K562 (cell line): ENCODE data around the gene PDLIM7. TPM values are rescaled to one million over a fixed set of nuclear protein-coding genes. Genes with fewer than 3 reads are reported as not detected.
A peak's percentile ranks its signal among the peaks of the same experiment; 100 is the strongest.

Experiments
- BDP1 ChIP-seq: IDR thresholded peaks from 3 replicates; pipeline ENCODE4 v1.6.1; 2011; ENCODE audit not compliant: insufficient read length, insufficient read depth
- CBX3 ChIP-seq, 2 experiments: IDR thresholded peaks; 1 replicate in 1 of 2; 2 replicates in 1 of 2; pipeline ENCODE4 v1.6.1; 2012; ENCODE audit warnings: inconsistent platforms in 2 of 2, low read length in 2 of 2, borderline replicate concordance in 1 of 2, control low read depth in 1 of 2
- MBD2 ChIP-seq: sonication (generic); IDR thresholded peaks from 2 replicates; pipeline ENCODE4 v1.6.1; 2016; ENCODE audit warnings: low read depth, borderline replicate concordance
- POLR3G ChIP-seq: IDR thresholded peaks from 2 replicates; pipeline ENCODE4 v1.6.1; 2011; ENCODE audit not compliant: insufficient read length, insufficient replicate concordance; ENCODE audit errors: extremely low read depth
- PTBP1 ChIP-seq: fragments of 200-400 bp; formaldehyde crosslinking; IDR thresholded peaks from 2 replicates; pipeline ENCODE4 v1.6.1; 2017; ENCODE audit warnings: low read depth, low read length
- SIN3A ChIP-seq, 2 experiments: fragments of 150-350 bp in 1 of 2; IDR thresholded peaks; 2 replicates each; pipeline ENCODE4 v1.6.1; 2011 to 2016; ENCODE audit warnings: borderline replicate concordance in 2 of 2, low read depth in 2 of 2, low read length in 2 of 2, mild to moderate bottlenecking in 2 of 2, moderate library complexity in 2 of 2; ENCODE audit not compliant: control insufficient read depth in 1 of 2
- SMARCA5 ChIP-seq: fragments of 450-650 bp; IDR thresholded peaks from 2 replicates; pipeline ENCODE4 v1.6.1; 2016
- STAT5A ChIP-seq: IDR thresholded peaks from 2 replicates; pipeline ENCODE4 v1.6.1; 2012; ENCODE audit warnings: low read length, inconsistent platforms, borderline replicate concordance
- TAF7 ChIP-seq: fragments of 450-650 bp; IDR thresholded peaks from 2 replicates; pipeline ENCODE4 v1.6.1; 2016; ENCODE audit warnings: missing genetic modification characterization, missing compliant biosample characterization
- TFAM ChIP-seq: fragments of 250-450 bp; sonication (Bioruptor Pico); conservative IDR thresholded peaks from 2 replicates; pipeline ENCODE4 v1.5.0; 2021; ENCODE audit warnings: mild to moderate bottlenecking, moderate library complexity
- YY1 ChIP-seq, 3 experiments: IDR thresholded peaks; 2 replicates each; pipeline ENCODE4 v1.6.1; 2011; ENCODE audit warnings: low read length in 2 of 3, mild to moderate bottlenecking in 2 of 3, moderate library complexity in 2 of 3, borderline replicate concordance in 1 of 3, control low read depth in 1 of 3, low read depth in 1 of 3; ENCODE audit not compliant: insufficient read depth in 3 of 3, insufficient replicate concordance in 2 of 3, control insufficient read depth in 1 of 3, insufficient read length in 1 of 3; ENCODE audit errors: extremely low read depth in 1 of 3
- ZC3H8 ChIP-seq: fragments of 450-650 bp; IDR thresholded peaks from 2 replicates; pipeline ENCODE4 v1.6.1; 2017
- ZNF121 ChIP-seq: sonication (generic); formaldehyde crosslinking; conservative IDR thresholded peaks from 2 replicates; pipeline ENCODE4 v1.8.0; 2022; ENCODE audit warnings: missing genetic modification reagents
- ZNF766 ChIP-seq: fragments of 200-800 bp; sonication (Bioruptor generic); conservative IDR thresholded peaks from 2 replicates; pipeline ENCODE4 v1.6.1; 2016; ENCODE audit warnings: missing genetic modification characterization, missing compliant biosample characterization
- polyA plus RNA-seq, 8 experiments: library from polyadenylated mRNA; depleted of rRNA in 4 of 8; stranded (reverse) in 5 of 8; unstranded in 3 of 8; fragments of >200 nt; fragmentation: Nextera tagmentation in 2 of 8; fragmentation: Illumina TruSeq in 1 of 8; extraction: Ambion mirVana in 2 of 8; extraction: Trizol in 1 of 8; gene quantifications; 2 replicates each; pipeline versions ENCODE4 v1.2.1 to v1.2.3, GENCODE V29; 2011 to 2014; ENCODE audit warnings: inconsistent platforms in 1 of 8, missing spikeins in 1 of 8
- total RNA-seq, 7 experiments: library from RNA; depleted of rRNA in 6 of 7; stranded (reverse); fragments of >200 nt in 6 of 7; fragmentation: Illumina TruSeq in 2 of 7; extraction: Trizol in 2 of 7; gene quantifications; 2 replicates each; pipeline versions ENCODE4 v1.2.1 to v1.2.3, GENCODE V29; 2011 to 2021; ENCODE audit warnings: low replicate concordance in 1 of 7
- TF ChIP-seq, protein P1 (sequence below): sonication (generic); formaldehyde crosslinking; IDR thresholded peaks from 2 replicates; pipeline ENCODE4 v1.8.0; 2022; ENCODE audit warnings: mild to moderate bottlenecking, missing genetic modification reagents
- TF ChIP-seq, protein P2 (sequence below): fragments of 450-650 bp; IDR thresholded peaks from 2 replicates; pipeline ENCODE4 v1.6.1; 2016; ENCODE audit warnings: antibody characterized with exemption
- TF ChIP-seq, protein P3 (sequence below), 2 experiments: fragments of 450-650 bp; conservative IDR thresholded peaks; 2 replicates each; pipeline ENCODE4 v1.6.1; 2017; ENCODE audit warnings: mild to moderate bottlenecking in 2 of 2, moderate library complexity in 2 of 2
- TF ChIP-seq, protein P4 (sequence below), 2 experiments: IDR thresholded peaks; 2 replicates each; pipeline ENCODE4 v1.6.1; 2011; ENCODE audit warnings: borderline replicate concordance in 1 of 2, control low read depth in 1 of 2, low read depth in 1 of 2, low read length in 1 of 2, mild to moderate bottlenecking in 1 of 2, mixed read lengths in 1 of 2, moderate library complexity in 1 of 2; ENCODE audit not compliant: insufficient read depth in 1 of 2, insufficient read length in 1 of 2, poor library complexity in 1 of 2, severe bottlenecking in 1 of 2; ENCODE audit errors: extremely low read depth in 1 of 2

PDLIM7 gene
- total and polyA plus RNA-seq, 9 of the 15 experiments (the other 6 are each of a cell fraction or from before 2014, with no cell fraction given), result 2.1 to 124 (median 32.6) TPM

DNA sequence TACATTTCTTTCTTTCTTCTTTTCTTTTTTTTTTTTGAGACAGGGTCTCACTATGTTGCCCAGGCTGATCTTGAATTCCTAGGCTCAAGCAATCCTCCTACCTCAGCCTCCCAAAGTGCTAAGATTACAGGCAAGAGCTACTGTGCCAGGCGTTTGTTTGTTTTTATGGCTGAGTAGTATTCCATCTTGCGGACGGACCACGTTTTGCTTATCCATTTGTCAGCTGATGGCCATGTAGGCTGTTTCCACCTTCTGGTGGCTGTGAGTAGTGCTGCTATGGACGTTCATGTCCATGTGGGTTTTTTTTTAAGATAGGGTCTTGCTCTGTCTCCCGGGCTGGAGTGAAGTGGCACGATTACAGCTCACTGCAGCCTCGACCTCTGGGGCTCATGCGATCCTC lies 9.8 kb upstream of the PDLIM7 start (continued):
- TF ChIP-seq, protein P1, sequence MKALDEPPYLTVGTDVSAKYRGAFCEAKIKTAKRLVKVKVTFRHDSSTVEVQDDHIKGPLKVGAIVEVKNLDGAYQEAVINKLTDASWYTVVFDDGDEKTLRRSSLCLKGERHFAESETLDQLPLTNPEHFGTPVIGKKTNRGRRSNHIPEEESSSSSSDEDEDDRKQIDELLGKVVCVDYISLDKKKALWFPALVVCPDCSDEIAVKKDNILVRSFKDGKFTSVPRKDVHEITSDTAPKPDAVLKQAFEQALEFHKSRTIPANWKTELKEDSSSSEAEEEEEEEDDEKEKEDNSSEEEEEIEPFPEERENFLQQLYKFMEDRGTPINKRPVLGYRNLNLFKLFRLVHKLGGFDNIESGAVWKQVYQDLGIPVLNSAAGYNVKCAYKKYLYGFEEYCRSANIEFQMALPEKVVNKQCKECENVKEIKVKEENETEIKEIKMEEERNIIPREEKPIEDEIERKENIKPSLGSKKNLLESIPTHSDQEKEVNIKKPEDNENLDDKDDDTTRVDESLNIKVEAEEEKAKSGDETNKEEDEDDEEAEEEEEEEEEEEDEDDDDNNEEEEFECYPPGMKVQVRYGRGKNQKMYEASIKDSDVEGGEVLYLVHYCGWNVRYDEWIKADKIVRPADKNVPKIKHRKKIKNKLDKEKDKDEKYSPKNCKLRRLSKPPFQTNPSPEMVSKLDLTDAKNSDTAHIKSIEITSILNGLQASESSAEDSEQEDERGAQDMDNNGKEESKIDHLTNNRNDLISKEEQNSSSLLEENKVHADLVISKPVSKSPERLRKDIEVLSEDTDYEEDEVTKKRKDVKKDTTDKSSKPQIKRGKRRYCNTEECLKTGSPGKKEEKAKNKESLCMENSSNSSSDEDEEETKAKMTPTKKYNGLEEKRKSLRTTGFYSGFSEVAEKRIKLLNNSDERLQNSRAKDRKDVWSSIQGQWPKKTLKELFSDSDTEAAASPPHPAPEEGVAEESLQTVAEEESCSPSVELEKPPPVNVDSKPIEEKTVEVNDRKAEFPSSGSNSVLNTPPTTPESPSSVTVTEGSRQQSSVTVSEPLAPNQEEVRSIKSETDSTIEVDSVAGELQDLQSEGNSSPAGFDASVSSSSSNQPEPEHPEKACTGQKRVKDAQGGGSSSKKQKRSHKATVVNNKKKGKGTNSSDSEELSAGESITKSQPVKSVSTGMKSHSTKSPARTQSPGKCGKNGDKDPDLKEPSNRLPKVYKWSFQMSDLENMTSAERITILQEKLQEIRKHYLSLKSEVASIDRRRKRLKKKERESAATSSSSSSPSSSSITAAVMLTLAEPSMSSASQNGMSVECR (CRISPR knock-in tag), result peak; percentile 43; the same call in 1 of the 2 replicates
- TF ChIP-seq ZNF121 (CRISPR knock-in tag) (peak; percentile 91), TFAM (CRISPR knock-in tag) (no peak), TAF7 (tag) (no peak), MBD2 (no peak), YY1 (IDR thresholded peaks at IDR 0.05; ENCODE audit: borderline replicate concordance in 1 of 3, control insufficient read depth in 1 of 3, extremely low read depth in 1 of 3, insufficient read depth in 3 of 3, insufficient read length in 1 of 3, insufficient replicate concordance in 2 of 3, low read depth in 1 of 3, low read length in 2 of 3) (peak in 1 of 3 experiments; percentile 52), ZNF766 (no peak), POLR3G (no peak), BDP1 (no peak), PTBP1 (no peak), SIN3A (IDR thresholded peaks at IDR 0.05; ENCODE audit: borderline replicate concordance in 2 of 2, control insufficient read depth in 1 of 2, low read depth in 2 of 2, low read length in 2 of 2) (no peak), SMARCA5 (peak; percentile 81), CBX3 (IDR thresholded peaks at IDR 0.05; ENCODE audit: borderline replicate concordance in 1 of 2, low read length in 2 of 2) (peak in 1 of 2 experiments; percentile 29; a peak in 1 of 3 replicates), STAT5A (no peak), ZC3H8 (no peak)
- TF ChIP-seq, protein P2, sequence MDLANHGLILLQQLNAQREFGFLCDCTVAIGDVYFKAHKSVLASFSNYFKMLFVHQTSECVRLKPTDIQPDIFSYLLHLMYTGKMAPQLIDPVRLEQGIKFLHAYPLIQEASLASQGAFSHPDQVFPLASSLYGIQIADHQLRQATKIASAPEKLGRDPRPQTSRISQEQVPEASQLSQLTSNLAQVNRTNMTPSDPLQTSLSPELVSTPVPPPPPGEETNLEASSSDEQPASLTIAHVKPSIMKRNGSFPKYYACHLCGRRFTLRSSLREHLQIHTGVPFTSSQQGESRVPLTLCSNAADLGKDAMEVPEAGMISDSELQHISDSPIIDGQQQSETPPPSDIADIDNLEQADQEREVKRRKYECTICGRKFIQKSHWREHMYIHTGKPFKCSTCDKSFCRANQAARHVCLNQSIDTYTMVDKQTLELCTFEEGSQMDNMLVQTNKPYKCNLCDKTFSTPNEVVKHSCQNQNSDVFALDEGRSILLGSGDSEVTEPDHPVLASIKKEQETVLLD, result no peak
- TF ChIP-seq, protein P3, sequence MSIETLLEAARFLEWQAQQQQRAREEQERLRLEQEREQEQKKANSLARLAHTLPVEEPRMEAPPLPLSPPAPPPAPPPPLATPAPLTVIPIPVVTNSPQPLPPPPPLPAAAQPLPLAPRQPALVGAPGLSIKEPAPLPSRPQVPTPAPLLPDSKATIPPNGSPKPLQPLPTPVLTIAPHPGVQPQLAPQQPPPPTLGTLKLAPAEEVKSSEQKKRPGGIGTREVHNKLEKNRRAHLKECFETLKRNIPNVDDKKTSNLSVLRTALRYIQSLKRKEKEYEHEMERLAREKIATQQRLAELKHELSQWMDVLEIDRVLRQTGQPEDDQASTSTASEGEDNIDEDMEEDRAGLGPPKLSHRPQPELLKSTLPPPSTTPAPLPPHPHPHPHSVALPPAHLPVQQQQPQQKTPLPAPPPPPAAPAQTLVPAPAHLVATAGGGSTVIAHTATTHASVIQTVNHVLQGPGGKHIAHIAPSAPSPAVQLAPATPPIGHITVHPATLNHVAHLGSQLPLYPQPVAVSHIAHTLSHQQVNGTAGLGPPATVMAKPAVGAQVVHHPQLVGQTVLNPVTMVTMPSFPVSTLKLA (conservative IDR thresholded peaks at IDR 0.05), result 0 out of 4 replicates have a peak, but pooled peaks have one; percentile 29 to 34
- TF ChIP-seq, protein P4, sequence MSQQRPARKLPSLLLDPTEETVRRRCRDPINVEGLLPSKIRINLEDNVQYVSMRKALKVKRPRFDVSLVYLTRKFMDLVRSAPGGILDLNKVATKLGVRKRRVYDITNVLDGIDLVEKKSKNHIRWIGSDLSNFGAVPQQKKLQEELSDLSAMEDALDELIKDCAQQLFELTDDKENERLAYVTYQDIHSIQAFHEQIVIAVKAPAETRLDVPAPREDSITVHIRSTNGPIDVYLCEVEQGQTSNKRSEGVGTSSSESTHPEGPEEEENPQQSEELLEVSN (IDR thresholded peaks at IDR 0.05; ENCODE audit: borderline replicate concordance in 1 of 2, extremely low read depth in 1 of 2, insufficient read depth in 1 of 2, insufficient read length in 1 of 2, low read depth in 1 of 2, low read length in 1 of 2, poor library complexity in 1 of 2, severe bottlenecking in 1 of 2), result no peak
